HG02970 (cell line): ENCODE results near the gene NPNT.

Experiments
- ATAC-seq: cut with Tn5 transposase; IDR thresholded peaks from one replicate; pipeline ENCODE4 v1.9.1; 2021; ENCODE audit warnings: mild to moderate bottlenecking, moderate library complexity, moderate number of reproducible peaks; ENCODE audit not compliant: unreplicated experiment, low FRiP score

NPNT gene

DNA sequence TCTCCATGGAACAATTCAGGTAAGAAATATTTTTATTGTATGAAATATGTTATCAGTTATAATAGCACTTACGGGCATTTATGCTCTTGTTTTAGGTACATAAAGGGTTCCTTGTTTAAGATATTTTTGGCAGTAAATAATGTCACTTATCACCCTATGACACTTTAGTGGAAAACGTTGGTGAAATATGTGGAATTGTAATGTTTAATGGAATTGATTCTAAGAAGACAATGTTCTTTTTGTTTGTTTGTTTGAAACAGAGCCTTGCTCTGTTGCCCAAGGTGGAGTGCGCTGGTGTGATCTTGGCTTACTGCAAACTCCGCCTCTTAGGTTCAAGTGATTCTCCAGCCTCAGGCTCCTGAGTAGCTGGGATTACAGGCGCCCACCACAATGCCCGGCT lies 17.4 kb downstream of the NPNT start:
- no peak for ATAC-seq

DNA sequence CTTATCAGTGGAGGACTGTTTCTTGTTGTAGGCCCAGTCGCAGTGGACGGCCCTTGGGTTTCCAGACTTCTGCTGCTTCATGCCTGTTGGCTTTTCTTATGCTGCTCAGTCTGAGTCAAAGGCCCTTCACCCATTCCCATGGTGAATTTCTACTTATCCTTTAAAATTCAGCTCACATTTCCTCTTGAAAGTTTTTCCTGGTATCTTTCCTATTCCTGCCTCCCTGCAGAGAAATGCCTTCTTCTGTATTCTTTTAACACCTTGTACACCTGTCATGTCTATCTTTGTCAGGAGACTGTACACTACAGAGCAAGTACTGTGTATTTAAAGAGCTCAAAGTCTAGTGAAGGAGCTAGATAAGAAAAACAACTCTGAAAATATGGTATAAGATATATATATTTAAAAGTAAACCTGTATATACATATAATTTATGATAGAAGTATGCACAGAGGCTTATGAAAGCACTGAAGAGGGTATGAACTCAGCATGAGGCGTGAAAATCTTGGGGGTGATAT lies 22.0 kb downstream of the NPNT start:
- ATAC-seq, result no peak

DNA sequence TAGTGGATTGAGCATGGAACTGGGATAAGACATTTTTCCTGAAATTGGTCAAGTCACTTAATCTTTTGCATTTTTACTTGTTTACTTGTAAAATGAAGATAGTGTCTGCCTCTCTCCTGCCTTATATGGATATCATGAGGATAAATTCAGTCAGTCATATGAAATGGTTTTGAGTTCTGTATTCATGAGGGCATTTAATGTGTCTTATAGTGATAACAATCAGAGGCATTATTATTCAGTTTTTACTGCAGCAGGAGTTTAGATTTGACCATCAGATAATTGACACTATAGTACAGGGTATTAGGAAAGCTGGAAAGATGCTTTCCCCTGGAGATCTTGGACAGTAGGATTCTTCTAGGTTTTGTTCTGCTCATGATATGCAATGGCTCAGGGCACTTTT lies 26.0 kb downstream of the NPNT start:
- ATAC-seq, result no peak

DNA sequence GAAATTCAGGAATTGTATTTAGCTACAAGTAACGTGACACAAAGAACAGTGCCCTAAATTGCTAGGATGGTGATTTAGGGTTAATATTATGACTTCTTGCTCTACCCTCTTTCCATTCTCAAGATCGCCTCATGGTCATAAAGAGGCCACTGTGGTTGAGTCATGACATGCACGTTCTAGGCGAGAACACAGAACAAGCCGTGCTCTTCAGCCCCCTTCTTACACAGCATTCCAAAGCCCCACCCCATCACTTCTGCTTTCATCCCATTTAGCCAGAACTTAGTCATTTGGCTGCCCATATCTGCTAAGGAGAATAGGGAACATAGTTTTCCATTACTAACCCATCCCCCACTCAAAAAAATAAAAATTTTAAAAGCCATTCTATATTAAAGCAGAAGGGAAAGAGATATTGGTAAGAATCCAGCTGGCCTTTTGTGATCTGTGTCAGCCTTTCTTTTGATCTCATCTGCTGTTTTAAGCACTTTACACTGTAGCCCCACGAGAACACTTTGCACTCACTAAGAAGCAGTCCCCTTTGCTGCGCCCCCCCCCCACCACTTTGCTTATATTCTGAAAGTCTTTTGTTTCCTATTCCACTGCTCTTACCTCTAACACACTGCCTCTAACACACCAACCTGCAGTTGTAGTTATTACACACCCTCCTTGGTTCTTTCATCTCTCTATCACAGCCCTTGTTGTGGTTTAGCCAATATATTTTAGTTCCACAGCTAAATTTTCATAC lies 28.4 kb downstream of the NPNT start:
- no peak for ATAC-seq

DNA sequence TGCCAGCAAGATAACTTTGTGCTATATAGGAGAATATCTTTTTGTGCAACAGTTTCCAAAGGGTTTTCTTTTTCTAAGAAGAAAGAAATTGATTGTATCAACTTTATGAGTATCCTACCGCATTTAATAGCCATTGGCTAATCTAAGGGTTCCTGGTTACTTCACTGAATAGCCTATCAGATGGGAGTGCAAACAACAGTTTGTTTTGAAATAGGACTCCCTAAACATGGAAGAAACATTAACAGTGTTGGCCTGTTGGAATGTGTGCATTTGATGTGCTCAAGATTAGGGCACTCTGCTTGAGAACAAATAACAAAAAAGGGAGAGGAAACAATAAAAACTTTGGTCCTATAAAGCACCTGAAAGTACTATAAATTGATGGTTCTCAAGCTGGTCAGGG lies 29.1 kb downstream of the NPNT start:
- no peak for ATAC-seq

DNA sequence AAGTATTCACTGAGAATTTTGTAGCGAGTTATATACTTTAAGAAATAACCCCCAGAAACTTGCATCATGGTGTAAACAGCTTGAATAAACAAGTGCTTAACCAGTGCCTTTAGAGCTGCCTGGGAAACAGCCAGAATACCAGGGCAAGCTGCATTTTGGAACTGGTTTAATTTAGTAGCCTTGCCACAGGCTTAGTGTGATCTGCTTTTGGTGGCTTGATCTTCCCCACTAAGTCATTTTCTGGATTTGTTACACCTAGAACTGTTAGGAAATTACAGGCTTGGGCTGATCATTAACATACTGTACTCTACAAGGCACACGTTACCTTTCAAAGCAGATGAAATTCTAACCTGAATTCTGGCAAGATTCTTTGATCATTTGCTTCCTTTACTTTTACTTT lies 35.4 kb downstream of the NPNT start:
- ATAC-seq, result no peak

DNA sequence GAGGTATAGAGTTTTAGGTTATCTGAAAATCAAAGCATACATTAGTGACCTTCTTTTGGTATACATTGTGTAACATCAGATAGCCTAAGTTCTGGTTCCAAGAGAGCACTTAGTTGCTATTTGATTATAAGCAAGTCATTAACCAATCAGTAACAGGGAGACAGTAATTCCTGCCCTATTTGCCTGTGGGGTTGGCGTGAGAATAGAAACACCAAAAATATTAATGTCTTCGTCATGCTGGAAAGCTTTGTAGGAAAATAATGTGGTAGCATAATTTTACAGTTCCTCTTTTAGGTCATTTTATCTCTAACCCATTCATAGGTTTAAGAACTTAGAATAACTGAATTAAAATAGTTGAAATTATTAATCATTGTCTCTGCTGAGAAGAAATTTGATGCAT lies 37.8 kb downstream of the NPNT start:
- ATAC-seq, result no peak

DNA sequence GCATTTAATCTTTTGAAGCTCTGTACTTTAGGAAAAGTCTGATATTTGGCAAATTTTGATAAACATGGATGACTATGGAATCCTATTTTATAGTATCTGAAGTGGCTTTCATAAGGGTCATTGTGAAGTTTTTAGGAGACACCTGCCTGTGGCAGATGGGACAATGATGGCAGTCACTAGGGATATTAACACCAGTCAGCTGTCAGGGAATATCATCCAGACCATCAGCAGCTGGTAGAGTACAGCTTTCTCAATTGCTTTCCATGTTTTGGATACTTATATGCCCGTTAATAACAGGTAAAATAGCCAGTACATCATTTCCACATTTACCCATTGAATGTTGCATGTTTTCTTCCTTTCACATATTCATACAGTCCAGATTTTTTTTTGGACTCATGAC lies 39.1 kb downstream of the NPNT start:
- no peak for ATAC-seq

DNA sequence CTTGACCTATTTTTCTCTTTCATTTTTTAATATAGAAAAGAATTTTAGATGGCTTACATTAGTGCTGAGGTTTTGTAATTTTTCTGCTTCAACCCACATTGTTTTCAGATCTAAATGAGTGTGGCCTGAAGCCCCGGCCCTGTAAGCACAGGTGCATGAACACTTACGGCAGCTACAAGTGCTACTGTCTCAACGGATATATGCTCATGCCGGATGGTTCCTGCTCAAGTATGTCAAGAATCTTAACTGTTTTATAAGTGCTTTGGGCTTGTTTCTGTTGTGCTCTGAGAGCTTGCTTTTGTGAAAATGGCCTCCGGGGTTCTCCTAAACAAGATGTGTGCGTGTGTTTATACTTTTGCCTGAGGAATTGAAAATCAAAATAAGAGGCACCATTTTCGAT lies 41.6 kb downstream of the NPNT start:
- ATAC-seq, result no peak

DNA sequence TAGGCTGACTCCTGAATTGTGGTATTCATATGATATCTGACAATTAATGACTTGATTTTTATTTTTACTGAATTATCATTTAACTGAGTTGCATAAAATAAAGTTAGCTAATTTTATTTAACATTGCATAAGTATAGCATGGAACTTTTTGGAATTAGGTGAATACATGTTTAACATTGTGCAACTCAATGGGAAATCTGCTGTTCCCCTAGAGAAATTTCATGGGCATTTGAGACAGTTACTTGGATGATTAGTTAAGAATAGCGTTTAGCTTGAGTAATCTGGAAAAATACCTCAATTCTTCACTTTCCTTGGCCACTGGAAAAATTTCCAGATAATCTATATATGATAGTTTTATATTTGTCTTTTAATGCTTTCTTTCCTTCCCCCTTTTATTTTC lies 42.5 kb downstream of the NPNT start:
- ATAC-seq, result no peak

DNA sequence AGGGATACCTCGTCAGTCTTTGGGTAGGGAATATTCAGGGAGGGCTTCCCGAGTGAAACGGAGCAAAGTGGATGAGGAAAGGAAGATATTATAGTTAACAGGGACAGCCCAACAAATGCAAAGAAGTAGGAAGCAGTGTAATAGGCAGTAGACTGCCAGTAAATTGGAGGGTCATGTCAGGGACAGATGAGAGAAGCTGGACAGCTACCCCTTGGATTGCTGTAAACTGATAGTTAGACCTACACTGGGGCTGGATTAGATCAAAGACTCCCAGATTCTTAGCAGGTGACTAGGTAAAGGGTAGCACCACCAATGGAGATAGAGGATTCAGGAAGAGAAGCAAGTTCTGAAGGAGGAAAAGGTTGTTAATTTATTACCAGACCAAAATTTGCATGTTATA lies 48.0 kb downstream of the NPNT start:
- no peak for ATAC-seq

DNA sequence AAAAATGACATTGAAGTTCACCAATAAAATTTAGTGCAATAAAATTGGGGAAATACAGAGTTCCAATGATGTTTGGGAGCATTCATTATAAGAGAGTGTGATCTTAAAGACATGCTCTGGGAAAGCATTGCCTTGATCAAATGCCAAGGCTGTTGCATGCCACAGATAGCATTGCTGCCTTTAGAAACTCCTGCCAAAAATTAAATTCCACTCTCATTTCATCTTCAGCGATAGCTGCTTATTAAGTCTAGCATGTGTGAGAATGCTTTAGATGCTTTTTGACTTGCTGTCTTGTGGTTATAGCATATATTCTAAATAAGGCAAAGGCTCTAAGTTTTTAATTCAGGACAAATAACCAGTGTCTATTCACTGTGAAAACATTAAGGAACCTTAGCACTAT lies 49.3 kb downstream of the NPNT start:
- ATAC-seq, result no peak

DNA sequence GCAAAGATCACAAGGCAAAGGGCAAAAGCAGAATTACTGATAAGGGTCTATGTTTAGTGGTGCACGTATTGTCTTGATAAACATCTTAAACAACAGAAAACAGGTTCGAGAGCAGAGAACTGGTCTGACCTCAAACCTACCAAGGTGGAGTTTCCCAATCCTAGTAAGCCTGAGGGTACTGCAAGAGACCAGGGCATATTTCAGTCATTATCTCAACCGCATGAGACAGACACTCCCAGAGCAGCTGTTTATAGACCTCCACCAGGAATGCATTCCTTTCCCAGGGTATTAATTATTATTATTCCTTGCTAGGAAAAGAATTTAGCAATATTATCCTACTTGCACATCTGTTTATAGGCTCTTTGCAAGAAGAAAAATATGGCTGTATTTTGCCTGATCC lies 51.5 kb downstream of the NPNT start:
- no peak for ATAC-seq

DNA sequence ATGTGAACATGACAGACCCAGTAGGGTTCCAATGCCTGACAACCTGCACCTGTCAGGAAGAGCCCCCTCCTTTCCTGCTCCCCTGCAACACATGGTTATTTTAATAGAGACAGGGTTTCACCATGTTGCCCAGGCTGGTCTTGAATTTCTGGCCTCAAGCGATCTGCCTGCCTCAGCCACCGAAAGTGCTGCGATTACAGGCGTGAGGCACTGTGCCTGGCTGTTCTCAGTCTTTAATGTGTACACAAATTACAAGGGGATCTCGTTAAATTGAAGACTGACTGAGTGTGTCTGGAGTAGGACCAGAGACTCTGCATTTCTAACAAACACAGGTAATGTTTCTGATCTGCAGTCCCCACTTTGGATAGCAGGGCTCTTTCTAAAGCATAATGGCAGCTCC lies 55.4 kb downstream of the NPNT start:
- no peak for ATAC-seq

DNA sequence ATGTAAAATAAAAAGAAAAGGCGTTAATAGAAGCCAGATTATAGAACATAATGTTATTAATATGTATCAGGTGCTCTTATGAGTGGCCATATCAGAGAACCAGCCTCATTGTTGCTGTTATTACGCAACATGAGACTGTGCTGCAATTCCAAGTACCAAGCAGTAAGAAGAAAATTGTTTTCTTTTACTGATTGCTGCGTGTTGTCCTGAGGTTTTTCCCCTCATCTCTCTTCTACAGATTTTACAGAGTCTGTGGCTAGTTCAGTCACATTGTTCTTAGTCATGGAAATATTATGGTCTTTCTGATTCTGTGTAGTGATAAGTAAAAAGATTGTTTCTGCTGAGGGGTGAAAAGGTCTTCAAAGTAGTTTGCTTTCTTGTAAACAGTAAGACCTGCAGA lies 55.9 kb downstream of the NPNT start:
- ATAC-seq, result no peak

DNA sequence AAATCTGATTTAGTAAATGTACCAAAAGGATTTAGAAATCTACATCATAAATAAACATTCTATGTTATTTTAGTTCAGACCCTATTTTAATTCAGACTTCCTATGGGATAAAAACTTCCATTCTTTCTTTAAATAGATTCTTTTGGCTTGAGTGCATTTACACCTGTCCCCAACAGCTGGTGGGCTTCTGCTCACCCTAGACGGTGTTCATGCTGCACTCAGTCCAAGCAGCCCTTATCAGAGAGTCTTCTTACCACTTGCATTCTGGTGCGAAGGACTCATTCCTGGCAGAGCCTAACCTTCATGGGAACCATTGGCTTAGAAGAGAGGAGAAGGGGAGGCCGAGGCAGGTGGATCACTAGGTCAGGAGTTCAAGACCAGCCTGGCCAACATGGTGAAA lies 57.3 kb downstream of the NPNT start:
- no peak for ATAC-seq

DNA sequence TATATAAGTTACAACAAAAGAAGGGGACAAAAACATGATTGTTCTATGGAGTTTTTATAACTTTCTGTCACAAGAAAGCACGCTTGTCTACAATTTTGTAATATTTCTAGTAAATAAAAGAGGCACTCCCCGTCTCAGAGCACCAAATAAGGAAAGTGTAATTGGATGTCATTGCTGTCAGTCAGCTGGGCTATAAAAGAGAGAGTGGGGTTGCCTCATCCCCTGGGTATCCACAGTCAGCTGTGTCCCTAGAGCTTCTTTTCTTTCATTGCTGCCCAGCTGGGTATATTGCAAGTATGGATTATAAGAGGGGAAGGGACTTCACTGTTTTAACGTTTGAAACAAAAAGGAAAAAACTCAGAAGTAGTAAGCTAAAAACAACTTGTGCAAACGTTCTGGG lies 61.3 kb downstream of the NPNT start:
- ATAC-seq, result no peak

DNA sequence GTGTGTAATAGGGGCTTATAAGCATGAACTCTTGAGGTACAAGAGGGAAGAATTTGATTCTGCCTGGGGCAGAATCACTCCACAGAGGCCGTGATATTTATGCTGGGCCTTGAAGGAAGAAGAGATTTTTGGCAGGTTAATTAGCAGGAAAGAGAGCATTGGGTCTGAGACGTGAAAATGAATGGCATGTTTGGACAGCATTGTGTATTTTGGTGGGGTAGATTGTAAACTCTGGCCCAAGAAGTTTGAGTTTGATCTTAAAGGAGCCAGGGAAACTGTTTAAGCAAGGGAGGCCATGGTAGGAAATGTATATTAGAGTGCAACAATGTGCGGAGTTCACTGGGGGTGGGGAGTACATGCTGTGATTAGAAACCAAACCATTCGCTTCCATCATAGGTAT lies 62.4 kb downstream of the NPNT start:
- ATAC-seq, result no peak

DNA sequence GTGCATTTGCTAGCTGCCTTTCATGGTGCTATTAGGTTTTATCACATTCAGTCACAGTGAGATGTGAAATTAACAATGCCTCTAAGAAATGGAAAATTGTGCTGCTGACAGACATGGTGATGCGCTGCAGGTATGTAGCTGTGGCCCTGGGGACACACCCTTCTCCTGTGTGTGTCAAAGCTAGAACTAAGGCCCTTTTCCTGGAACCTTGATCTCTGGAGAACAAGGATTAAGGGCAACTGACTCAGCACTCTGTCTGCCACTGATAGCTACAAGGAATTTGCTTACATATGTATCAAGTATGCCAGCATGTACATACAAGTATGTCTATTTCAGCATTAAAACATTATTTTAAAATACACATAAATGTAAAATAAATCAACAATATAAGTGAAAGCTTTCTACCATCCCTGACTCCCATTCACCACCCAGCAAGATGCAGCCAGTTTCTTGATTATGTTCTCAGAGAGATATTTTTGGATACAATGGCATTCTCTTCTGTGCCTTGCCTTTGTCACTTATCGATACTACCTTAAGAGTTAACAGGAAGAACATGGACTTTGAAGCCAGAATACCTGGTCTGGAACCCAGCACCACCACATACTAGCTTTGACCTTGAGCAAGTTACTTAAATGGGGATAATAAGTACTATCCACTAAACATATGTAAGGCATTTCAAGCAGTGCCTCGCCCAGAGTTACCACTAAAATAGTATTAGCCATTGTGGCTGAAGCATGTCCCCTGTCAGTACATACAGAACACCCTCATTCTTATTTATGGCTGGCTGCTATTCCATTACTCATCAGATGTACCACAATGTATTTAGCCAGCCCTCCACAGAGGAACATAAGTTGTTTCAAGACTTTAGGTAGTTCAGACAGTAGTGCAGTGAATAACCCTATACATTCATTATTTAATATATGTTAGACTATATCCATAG lies 68.5 kb downstream of the NPNT start:
- ATAC-seq, result no peak

DNA sequence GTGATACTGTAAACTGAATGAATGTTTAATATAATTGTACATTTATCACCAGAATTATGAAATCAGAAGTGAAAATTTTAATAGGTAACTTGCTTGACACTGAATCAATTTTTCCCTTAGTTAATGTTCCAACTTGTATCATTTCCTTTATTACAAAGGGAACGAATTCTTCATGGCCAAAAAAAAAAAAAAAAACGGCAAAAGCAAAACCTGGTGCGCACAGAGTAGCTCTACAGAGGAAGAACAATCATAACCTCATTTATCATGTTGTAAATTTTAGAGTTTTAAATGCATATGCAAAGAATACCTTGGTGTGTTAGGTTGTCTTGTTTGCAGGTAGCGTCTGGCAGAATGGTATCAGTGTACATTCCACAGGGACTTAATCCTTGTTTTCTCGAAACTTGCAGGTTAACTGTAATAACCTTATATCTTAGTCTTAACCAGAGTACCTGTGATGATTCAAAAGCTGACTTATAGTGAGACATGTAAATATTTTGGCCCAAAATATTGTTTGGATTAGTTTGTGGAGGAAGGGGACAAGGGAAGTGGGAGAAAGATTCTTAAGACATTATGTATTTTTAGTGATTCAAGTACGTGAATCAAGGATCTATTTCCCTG lies 70.0 kb downstream of the NPNT start:
- no peak for ATAC-seq

DNA sequence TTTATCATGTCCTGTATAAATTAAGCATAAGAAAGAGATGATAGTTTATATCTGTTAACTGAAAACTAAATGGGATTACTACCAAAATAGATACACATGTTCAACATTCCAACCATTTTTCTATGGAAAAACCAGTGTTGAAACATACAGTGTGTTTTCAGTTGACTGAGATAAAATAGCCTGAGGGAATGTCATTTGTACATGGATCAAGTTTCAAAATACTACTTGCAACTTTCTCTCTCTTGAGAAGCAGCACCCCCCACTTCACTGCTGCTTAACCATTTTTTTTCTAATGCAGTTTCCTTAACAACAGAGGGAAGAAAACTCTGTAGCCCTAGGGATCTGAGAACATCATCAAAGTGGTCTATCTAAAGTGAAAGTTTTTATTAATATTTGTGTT lies 70.8 kb downstream of the NPNT start:
- no peak for ATAC-seq
